Sigmoid colon (tissue), 4 donors: ENCODE data around the gene CACNA1D.

Source experiments
- EP300 ChIP-seq, 4 donors: sonication (generic); formaldehyde crosslinking; IDR thresholded peaks; one replicate each; pipeline ENCODE4 v1.6.1; 2017; ENCODE audit warnings: antibody characterized with exemption in 4 of 4
- POLR2A ChIP-seq, 2 donors: fragments of 450-650 bp; IDR thresholded peaks; one replicate each; pipeline ENCODE4 v1.6.1; 2016; ENCODE audit warnings: antibody characterized with exemption in 2 of 2, mild to moderate bottlenecking in 2 of 2, moderate library complexity in 2 of 2
- TF ChIP-seq, protein P1 (sequence below), 4 experiments: fragments of 450-650 bp in 3 of 4; fragments of 200-600 bp in 1 of 4; IDR thresholded peaks; one replicate each; pipeline ENCODE4 v1.5.1; 2016 to 2019; ENCODE audit warnings: antibody characterized with exemption in 4 of 4, mild to moderate bottlenecking in 3 of 4, moderate library complexity in 2 of 4

DNA sequence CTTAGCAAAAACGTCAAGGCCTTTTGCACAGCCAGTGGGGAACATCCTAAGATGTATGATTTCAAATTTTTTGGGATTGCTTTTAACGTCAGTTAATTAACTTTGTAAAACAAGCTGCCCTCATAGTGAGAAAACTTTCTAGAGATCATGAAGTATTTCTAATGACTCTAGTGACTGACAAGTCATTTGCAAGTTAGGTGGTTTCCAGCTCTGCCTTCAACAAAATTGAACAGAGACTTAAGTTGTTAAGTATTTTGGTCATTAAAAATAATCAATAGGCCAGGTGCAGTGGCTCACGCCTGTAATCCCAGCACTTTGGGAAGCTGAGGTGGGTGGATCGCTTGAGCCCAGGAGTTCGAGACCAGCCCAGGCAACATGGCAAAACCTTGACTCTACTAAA lies 280.6 kb downstream of the CACNA1D start:
- TF ChIP-seq EP300 (IDR thresholded peaks at IDR 0.05) (no peak), POLR2A (IDR thresholded peaks at IDR 0.05) (no peak)
- TF ChIP-seq, protein P1, sequence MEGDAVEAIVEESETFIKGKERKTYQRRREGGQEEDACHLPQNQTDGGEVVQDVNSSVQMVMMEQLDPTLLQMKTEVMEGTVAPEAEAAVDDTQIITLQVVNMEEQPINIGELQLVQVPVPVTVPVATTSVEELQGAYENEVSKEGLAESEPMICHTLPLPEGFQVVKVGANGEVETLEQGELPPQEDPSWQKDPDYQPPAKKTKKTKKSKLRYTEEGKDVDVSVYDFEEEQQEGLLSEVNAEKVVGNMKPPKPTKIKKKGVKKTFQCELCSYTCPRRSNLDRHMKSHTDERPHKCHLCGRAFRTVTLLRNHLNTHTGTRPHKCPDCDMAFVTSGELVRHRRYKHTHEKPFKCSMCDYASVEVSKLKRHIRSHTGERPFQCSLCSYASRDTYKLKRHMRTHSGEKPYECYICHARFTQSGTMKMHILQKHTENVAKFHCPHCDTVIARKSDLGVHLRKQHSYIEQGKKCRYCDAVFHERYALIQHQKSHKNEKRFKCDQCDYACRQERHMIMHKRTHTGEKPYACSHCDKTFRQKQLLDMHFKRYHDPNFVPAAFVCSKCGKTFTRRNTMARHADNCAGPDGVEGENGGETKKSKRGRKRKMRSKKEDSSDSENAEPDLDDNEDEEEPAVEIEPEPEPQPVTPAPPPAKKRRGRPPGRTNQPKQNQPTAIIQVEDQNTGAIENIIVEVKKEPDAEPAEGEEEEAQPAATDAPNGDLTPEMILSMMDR (IDR thresholded peaks at IDR 0.05): no peak
